Right lobe of liver (tissue), 6 donors: ENCODE measurements around the gene FAM180A. TPM values are rescaled to one million over a fixed set of nuclear protein-coding genes. Genes with fewer than 3 reads are reported as not detected.

ENCODE experiments used
- ATAC-seq, 4 donors: fragments of 200-7000 bp; cut with Tn5 transposase; one replicate each; pipeline ENCODE4 v1.9.1; 2020; ENCODE audit warnings: mild to moderate bottlenecking in 4 of 4, moderate library complexity in 4 of 4
- DNase-seq, 3 donors: peaks; one replicate each; pipeline ENCODE4 v3.0.0-alpha.2; 2020
- H3K27ac ChIP-seq, 3 donors: fragments of 200-600 bp; one replicate each; pipeline ENCODE4 v1.8.0; 2022
- H3K27me3 ChIP-seq, 2 donors: fragments of 200-600 bp; one replicate each; pipeline ENCODE4 v1.8.0; 2022
- H3K36me3 ChIP-seq, 4 donors: fragments of 200-600 bp; sonication (generic) in 1 of 4; one replicate each; pipeline versions ENCODE4 v1.5.1 to v1.8.0; 2017 to 2022; ENCODE audit warnings: control low read depth in 1 of 4
- H3K4me1 ChIP-seq, 4 donors: fragments of 200-600 bp; sonication (generic) in 1 of 4; one replicate each; pipeline versions ENCODE4 v1.5.1 to v1.8.0; 2017 to 2022; ENCODE audit warnings: control low read depth in 1 of 4
- H3K4me3 ChIP-seq, 3 donors: fragments of 200-600 bp; one replicate each; pipeline ENCODE4 v1.8.0; 2022
- H3K9me3 ChIP-seq, 4 donors: fragments of 200-600 bp; sonication (generic) in 1 of 4; one replicate each; pipeline versions ENCODE4 v1.5.1 to v1.8.0; 2017 to 2022; ENCODE audit warnings: control low read depth in 1 of 4
- CTCF ChIP-seq, 4 donors: fragments of 200-600 bp in 3 of 4; fragments of 450-650 bp in 1 of 4; IDR thresholded peaks; one replicate each; pipeline versions ENCODE4 v1.5.1 to v1.8.0; 2016 to 2022; ENCODE audit warnings: antibody characterized with exemption in 4 of 4, mild to moderate bottlenecking in 2 of 4
- POLR2A ChIP-seq: fragments of 450-650 bp; IDR thresholded peaks from one replicate; pipeline ENCODE4 v1.6.1; 2017; ENCODE audit warnings: antibody characterized with exemption, mild to moderate bottlenecking
- WGBS: methylation state at CpG from one replicate; pipeline ENCODE4 v1.1.6; 2018; ENCODE audit warnings: low coverage, low lambda C conversion rate; ENCODE audit not compliant: insufficient coverage; ENCODE audit errors: missing lambda C conversion rate; 5-methylcytosine and 5-hydroxymethylcytosine counted together
- intact Hi-C, 2 donors: fragments of 100-400 bp; cut with DNase I; formaldehyde crosslinking; loops; one replicate each; pipeline versions ENCODE4 v1.11.2 to v1.14.1; 2022
- long read RNA-seq: library from polyadenylated mRNA; unstranded; transcript quantifications from one replicate; pipeline ENCODE4 v2.0.0, GENCODE V29; 2019
- total RNA-seq, 6 experiments: library from RNA; depleted of rRNA in 2 of 6; stranded (reverse); fragments of >200 nt in 2 of 6; fragmentation: NEBNext Ultra II Directional in 3 of 6; extraction: Animal tissue kit (Norgen Biotek cat#: 25700) in 3 of 6; gene quantifications; one replicate each; pipeline versions ENCODE4 v1.1.0 to v1.2.4, GENCODE V29; 2016 to 2023
- donor health status: DM: no; HTN: yes; CAD: no.
- donor health status: DM: no; HTN: no; CAD: no.
- donor health status: DM: no; HTN: no; CAD: no.
- donor health status: DM: no; HTN: yes; CAD: no.
- donor health status: DM: no; HTN: yes; CAD: no.

FAM180A gene
- 10 to 100 TPM in 1 of 6 experiments, 1 to 10 TPM in 5; 2.8 to 14.9 (median 6.4) TPM for total RNA-seq
- long read RNA-seq, result 0 reads

- intact Hi-C loops, result no loop called here
- Histone ChIP-seq H3K27me3 (no peaks in the 10 kb centered on the region), H3K27ac (peak within 1 kb of the TSS; percentile 18 to 28 (median 24)), H3K9me3 (no peaks in the 10 kb centered on the region), H3K36me3 (no peaks in the 10 kb centered on the region), H3K4me3 (peak within 1 kb of the TSS; percentile 3 to 32 (median 31)), H3K4me1 (no peaks in the 10 kb centered on the region)
- DNase-seq (no peak), ATAC-seq (peak in 2 of 4 donors; percentile 20 to 46)
- TF ChIP-seq POLR2A (peak; percentile 33), CTCF (IDR thresholded peaks at IDR 0.05) (no peak)
- no CpG with 5 or more reads among the region's 11 CpGs for WGBS
Measured at GRCh38 chr7:135748770-135749169, at the start of gene FAM180A. FAM180A (minus strand) TSS chr7:135748813; CDS start chr7:135748580, 233 bp downstream.

- no peak overlapping the region for H3K27ac ChIP-seq
- WGBS, result 34% methylated on average over 4 of the region's 4 CpGs
- TF ChIP-seq POLR2A (no peak), CTCF (IDR thresholded peaks at IDR 0.05) (no peak)
- H3K4me1 ChIP-seq, result peaks cover 0 to 2% (median 0%) of the 10 kb centered on the region in 4 donors
- H3K9me3 ChIP-seq, result no peaks in the 10 kb centered on the region
- intact Hi-C loops, result no loop called here
- no peak overlapping the region for H3K4me3 ChIP-seq
- ATAC-seq (no peak), DNase-seq (no peak)
- no peaks in the 10 kb centered on the region for H3K36me3 ChIP-seq
- no peaks in the 10 kb centered on the region for H3K27me3 ChIP-seq
Measured at GRCh38 chr7:135798095-135798494, 49.5 kb upstream of the FAM180A start.

DNA sequence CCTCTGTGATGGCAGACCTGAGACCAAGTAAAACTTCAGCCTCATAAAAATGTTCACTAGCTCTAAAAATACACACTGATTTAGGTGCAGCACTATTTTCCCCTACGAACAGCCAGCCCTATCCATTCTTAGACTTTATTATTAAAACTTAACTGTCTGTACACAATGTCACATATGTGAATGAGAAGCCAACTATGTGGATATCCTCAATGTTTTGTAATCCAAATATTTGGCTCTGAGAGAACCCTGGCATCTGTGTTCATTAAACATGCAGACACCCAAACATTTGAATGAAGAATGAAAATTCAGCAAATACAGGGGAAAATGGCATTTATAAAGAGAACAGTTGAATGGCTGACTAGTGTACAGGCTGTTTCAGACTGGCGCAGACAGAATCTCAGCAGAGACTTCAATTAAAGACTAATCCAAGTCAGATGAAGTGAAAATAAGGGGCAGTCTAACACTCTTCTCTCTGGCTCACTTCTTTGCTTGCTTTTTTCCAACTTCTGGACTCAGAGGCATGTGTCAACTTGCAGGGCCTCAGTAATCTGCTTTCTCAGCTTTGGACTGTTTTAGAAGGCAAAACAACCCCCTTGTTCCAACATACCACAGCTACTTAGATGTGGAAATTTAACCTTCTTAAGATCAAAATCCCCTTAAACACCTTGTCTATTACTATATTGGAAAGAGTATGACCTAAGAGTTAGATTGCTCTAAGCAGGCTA lies 47.4 kb upstream of the FAM180A start:
- 80% methylated on average over 2 of the region's 2 CpGs for WGBS
- Histone ChIP-seq H3K36me3 (no peaks in the 10 kb centered on the region), H3K9me3 (no peaks in the 10 kb centered on the region), H3K4me1 (peaks cover 0 to 1% (median 0%) of the 10 kb centered on the region in 4 donors), H3K27ac (no peak overlapping the region), H3K4me3 (no peak overlapping the region), H3K27me3 (no peaks in the 10 kb centered on the region)
- ATAC-seq (no peak), DNase-seq (no peak)
- intact Hi-C loops, result no loop called here
- no peak for TF ChIP-seq CTCF (IDR thresholded peaks at IDR 0.05)
- no peak for TF ChIP-seq POLR2A

- intact Hi-C loops, result no loop called here
- TF ChIP-seq CTCF (IDR thresholded peaks at IDR 0.05) (no peak), POLR2A (no peak)
- ATAC-seq (no peak), DNase-seq (no peak)
- Histone ChIP-seq H3K9me3 (no peaks in the 10 kb centered on the region), H3K27ac (no peak overlapping the region), H3K27me3 (no peaks in the 10 kb centered on the region), H3K36me3 (no peaks in the 10 kb centered on the region), H3K4me1 (no peaks in the 10 kb centered on the region), H3K4me3 (no peak overlapping the region)
- WGBS, result 80% methylated on average over 2 of the region's 2 CpGs
Measured at GRCh38 chr7:135793841-135794240, 45.2 kb upstream of the FAM180A start.
